Measurements from ENCODE around the gene ZNF771. TPM values are rescaled to one million over a fixed set of nuclear protein-coding genes. Genes with fewer than 3 reads are reported as not detected.

Gene ZNF771
- total and polyA plus RNA-seq, 9 of the 15 experiments (the other 6 are each of a cell fraction or from before 2014, with no cell fraction given): 1.5 to 12.6 (median 4.4) TPM

DNA sequence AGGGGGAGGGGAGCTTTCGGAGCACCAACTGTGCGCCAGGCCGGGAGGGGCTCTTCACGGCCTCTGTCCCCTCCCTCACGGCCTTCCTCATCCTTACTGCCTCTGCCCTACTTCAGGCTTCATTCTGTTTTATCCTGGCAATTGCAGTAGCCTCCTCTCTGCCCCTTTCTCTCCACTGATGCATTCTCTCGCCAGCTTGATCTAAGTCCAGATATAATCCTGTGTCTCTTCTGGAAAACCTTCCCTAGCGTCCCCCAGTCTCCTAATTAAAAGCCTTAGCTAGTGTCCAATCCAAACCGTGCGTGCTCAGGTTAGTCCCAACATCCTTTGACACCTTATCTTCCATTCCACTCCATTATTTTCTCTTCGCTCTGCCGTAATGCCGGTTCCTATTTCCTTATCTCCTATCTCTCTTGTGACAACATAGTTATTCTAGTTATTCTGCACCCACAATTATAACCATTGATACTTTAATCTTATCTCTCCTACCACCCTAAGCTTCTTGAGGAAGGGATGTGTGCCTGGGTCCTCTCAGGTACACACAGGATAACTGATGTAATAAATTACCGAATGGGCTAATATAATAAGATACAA lies 11.3 kb upstream of the ZNF771 start (continued):
- no peak for TF ChIP-seq NR3C1 (CRISPR knock-in tag; IDR thresholded peaks at IDR 0.05)
- no peak for TF ChIP-seq RAD51 (IDR thresholded peaks at IDR 0.05; ENCODE audit: borderline replicate concordance, low read depth)
- TF ChIP-seq, protein P1, sequence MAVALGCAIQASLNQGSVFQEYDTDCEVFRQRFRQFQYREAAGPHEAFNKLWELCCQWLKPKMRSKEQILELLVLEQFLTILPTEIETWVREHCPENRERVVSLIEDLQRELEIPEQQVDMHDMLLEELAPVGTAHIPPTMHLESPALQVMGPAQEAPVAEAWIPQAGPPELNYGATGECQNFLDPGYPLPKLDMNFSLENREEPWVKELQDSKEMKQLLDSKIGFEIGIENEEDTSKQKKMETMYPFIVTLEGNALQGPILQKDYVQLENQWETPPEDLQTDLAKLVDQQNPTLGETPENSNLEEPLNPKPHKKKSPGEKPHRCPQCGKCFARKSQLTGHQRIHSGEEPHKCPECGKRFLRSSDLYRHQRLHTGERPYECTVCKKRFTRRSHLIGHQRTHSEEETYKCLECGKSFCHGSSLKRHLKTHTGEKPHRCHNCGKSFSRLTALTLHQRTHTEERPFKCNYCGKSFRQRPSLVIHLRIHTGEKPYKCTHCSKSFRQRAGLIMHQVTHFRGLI (CRISPR knock-in tag; IDR thresholded peaks at IDR 0.05): no peak
- TF ChIP-seq HIVEP1 (CRISPR knock-in tag; IDR thresholded peaks at IDR 0.05): no peak
- no peak for TF ChIP-seq CHD4 (IDR thresholded peaks at IDR 0.05; ENCODE audit: insufficient read depth, insufficient replicate concordance, low read depth, low read length, poor library complexity, severe bottlenecking)
- peak; percentile 15; the same call in 1 of the 2 replicates for TF ChIP-seq SOX6 (IDR thresholded peaks at IDR 0.05)
- no peak for TF ChIP-seq ZNF586 (CRISPR knock-in tag; conservative IDR thresholded peaks at IDR 0.05)
- TF ChIP-seq SREBF2 (CRISPR knock-in tag; IDR thresholded peaks at IDR 0.05): no peak
- no peak for TF ChIP-seq TCF7L2 (IDR thresholded peaks at IDR 0.05; ENCODE audit: low read depth, low read length)
- TF ChIP-seq JUNB (CRISPR knock-in tag; conservative IDR thresholded peaks at IDR 0.05): no peak
- no peak for TF ChIP-seq ZNF717 (CRISPR knock-in tag; IDR thresholded peaks at IDR 0.05)
- TF ChIP-seq, protein P2, sequence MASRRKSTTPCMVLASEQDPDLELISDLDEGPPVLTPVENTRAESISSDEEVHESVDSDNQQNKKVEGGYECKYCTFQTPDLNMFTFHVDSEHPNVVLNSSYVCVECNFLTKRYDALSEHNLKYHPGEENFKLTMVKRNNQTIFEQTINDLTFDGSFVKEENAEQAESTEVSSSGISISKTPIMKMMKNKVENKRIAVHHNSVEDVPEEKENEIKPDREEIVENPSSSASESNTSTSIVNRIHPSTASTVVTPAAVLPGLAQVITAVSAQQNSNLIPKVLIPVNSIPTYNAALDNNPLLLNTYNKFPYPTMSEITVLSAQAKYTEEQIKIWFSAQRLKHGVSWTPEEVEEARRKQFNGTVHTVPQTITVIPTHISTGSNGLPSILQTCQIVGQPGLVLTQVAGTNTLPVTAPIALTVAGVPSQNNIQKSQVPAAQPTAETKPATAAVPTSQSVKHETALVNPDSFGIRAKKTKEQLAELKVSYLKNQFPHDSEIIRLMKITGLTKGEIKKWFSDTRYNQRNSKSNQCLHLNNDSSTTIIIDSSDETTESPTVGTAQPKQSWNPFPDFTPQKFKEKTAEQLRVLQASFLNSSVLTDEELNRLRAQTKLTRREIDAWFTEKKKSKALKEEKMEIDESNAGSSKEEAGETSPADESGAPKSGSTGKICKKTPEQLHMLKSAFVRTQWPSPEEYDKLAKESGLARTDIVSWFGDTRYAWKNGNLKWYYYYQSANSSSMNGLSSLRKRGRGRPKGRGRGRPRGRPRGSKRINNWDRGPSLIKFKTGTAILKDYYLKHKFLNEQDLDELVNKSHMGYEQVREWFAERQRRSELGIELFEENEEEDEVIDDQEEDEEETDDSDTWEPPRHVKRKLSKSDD (conservative IDR thresholded peaks at IDR 0.05; ENCODE audit: low read length): no peak
- 0 out of 4 replicates have a peak, but pooled peaks of 1 of the 2 experiments have one; percentile 15 for TF ChIP-seq MNT (conservative IDR thresholded peaks at IDR 0.05)
- no peak for TF ChIP-seq THAP12 (CRISPR knock-in tag; IDR thresholded peaks at IDR 0.05)
- no peak for TF ChIP-seq JUND (IDR thresholded peaks at IDR 0.05; ENCODE audit: borderline replicate concordance, low read depth, low read length)
- 0 out of 3 replicates have a peak, but pooled peaks have one; percentile 16 for TF ChIP-seq JUND (tag; IDR thresholded peaks at IDR 0.05; ENCODE audit: borderline replicate concordance, low read depth, low read length)

Data from K562 (cell line).